Ammon's horn (tissue), 1 donor: ENCODE measurements around the gene NISCH.
"Not testable (repeated sequence)": the region's sequence is repeated elsewhere in the genome, so short reads cannot be mapped to it uniquely, and the experiment has no call there.

ENCODE experiments used
- DNase-seq: peaks from one replicate; pipeline ENCODE4 v3.0.0-alpha.2; 2016; ENCODE audit warnings: low spot score

Gene NISCH

GRCh38 chr3:52526671-52527038 lies 71.3 kb downstream of the NISCH start:
- DNase-seq, result not testable (repeated sequence)

GRCh38 chr3:52527039-52527731 lies 71.8 kb downstream of the NISCH start:
- no peak for DNase-seq

- no peak for DNase-seq
These were observed 72.6 kb downstream of the NISCH start for GRCh38 chr3:52527732-52528585.

GRCh38 chr3:52528586-52529375 lies 73.4 kb downstream of the NISCH start:
- no peak for DNase-seq

- DNase-seq, result no peak
These were observed 74.3 kb downstream of the NISCH start for GRCh38 chr3:52529376-52530333.

GRCh38 chr3:52530918-52531826 lies 75.8 kb downstream of the NISCH start:
- DNase-seq, result no peak

GRCh38 chr3:52531860-52532516 lies 76.6 kb downstream of the NISCH start:
- DNase-seq, result no peak

GRCh38 chr3:52532517-52532837 lies 77.1 kb downstream of the NISCH start:
- DNase-seq, result no peak

GRCh38 chr3:52532838-52533622 lies 77.6 kb downstream of the NISCH start:
- DNase-seq, result no peak

- DNase-seq, result peak; percentile 63
These were observed 78.3 kb downstream of the NISCH start, which contains the start of gene NT5DC2 for GRCh38 chr3:52533623-52534280. TSS of gene NT5DC2 (minus strand) at chr3:52533857. CDS start at chr3:52533737, 120 bp downstream.

GRCh38 chr3:52534281-52535183 lies 79.1 kb downstream of the NISCH start:
- DNase-seq, result no peak

GRCh38 chr3:52535411-52536111 lies 80.2 kb downstream of the NISCH start:
- DNase-seq, result no peak

- DNase-seq, result no peak
These were observed 80.6 kb downstream of the NISCH start for GRCh38 chr3:52536112-52536368.

GRCh38 chr3:52536369-52537164 lies 81.2 kb downstream of the NISCH start, which contains the start of gene UQCC5:
TSS of gene UQCC5 (plus strand) at chr3:52536605. CDS start at chr3:52536756, 151 bp downstream.
- DNase-seq, result peak; percentile 99

GRCh38 chr3:52537165-52537620 lies 81.8 kb downstream of the NISCH start:
- DNase-seq, result no peak
